ENCODE data around the gene G3BP2. TPM values are rescaled to one million over a fixed set of nuclear protein-coding genes. Genes with fewer than 3 reads are reported as not detected.
A peak's percentile ranks its signal among the peaks of the same experiment; 100 is the strongest.

Gene G3BP2
- total and polyA plus RNA-seq, 2 of the 13 experiments (the other 11 are each of a cell fraction or from before 2014, with no cell fraction given) = 51.7 to 179 TPM

DNA sequence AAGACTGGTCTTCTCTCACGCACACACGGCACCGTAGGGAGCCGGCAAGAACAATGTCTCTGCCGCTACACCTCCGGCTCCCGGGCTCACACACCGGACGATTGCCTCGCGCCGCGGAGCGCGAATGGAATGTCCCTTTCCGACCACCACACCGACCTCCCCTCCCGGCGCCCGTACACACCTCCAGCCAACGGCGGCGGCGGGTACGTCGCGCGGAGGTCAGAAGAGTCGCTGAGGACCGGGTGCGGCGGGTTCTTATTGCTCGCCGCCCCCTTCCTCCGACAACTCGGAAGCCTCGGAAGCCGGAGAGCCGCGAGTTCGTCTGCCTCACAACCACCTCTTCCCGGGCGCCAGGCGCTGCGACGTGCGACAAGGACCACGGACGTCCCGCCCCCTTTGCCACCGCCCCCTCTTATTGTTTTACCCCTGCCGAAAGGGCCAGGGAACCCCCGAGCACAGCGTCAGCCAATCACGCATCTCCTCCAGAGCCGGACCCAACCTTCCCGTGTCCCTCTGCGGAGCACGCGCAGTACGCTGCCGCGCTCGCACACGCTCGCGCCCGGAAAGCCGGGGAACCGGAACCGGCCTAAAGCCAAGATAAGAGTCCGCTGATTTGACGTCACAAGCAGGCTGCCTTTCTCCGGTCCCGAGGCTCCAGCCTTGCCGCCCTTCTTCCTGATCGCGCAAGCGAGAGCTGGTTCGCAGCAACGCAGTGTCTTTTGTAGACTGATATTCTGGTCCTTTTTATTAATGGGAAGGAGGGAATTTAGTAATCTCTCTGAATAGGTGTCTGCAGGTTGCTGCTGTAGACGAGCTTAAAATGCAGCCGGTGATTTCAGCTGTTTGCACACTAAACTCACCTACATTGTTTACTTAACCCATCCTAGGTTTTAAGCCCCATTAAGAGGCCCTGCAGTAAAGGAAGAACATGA, at the start of gene G3BP2 (continued):
- TF ChIP-seq ELF1 (CRISPR knock-in tag; IDR thresholded peaks at IDR 0.05) = peak; percentile 92
- TF ChIP-seq NR2F6 (IDR thresholded peaks at IDR 0.05) = no peak
- TF ChIP-seq NR2F6 (CRISPR knock-in tag; IDR thresholded peaks at IDR 0.05) = no peak
- TF ChIP-seq, protein P1, sequence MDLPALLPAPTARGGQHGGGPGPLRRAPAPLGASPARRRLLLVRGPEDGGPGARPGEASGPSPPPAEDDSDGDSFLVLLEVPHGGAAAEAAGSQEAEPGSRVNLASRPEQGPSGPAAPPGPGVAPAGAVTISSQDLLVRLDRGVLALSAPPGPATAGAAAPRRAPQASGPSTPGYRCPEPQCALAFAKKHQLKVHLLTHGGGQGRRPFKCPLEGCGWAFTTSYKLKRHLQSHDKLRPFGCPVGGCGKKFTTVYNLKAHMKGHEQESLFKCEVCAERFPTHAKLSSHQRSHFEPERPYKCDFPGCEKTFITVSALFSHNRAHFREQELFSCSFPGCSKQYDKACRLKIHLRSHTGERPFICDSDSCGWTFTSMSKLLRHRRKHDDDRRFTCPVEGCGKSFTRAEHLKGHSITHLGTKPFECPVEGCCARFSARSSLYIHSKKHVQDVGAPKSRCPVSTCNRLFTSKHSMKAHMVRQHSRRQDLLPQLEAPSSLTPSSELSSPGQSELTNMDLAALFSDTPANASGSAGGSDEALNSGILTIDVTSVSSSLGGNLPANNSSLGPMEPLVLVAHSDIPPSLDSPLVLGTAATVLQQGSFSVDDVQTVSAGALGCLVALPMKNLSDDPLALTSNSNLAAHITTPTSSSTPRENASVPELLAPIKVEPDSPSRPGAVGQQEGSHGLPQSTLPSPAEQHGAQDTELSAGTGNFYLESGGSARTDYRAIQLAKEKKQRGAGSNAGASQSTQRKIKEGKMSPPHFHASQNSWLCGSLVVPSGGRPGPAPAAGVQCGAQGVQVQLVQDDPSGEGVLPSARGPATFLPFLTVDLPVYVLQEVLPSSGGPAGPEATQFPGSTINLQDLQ (CRISPR knock-in tag; IDR thresholded peaks at IDR 0.05) = peak; percentile 100
- TF ChIP-seq ZBTB33 (CRISPR knock-in tag; IDR thresholded peaks at IDR 0.05) = 0 out of 2 replicates have a peak, but pooled peaks have one; percentile 8
- no peak for TF ChIP-seq PCBP2 (optimal IDR thresholded peaks at IDR 0.05; ENCODE audit: low read depth, low read length, poor library complexity, severe bottlenecking)
- no peak for TF ChIP-seq ZNF512 (CRISPR knock-in tag; IDR thresholded peaks at IDR 0.05)
- peak; percentile 93; the same call in 1 of the 2 replicates for TF ChIP-seq CENPBD1 (CRISPR knock-in tag; IDR thresholded peaks at IDR 0.05; ENCODE audit: borderline replicate concordance, low read depth)
- TF ChIP-seq NCOA2 (CRISPR knock-in tag; IDR thresholded peaks at IDR 0.05) = no peak
- TF ChIP-seq ZBTB44 (CRISPR knock-in tag; IDR thresholded peaks at IDR 0.05) = no peak
- TF ChIP-seq TBX3 (IDR thresholded peaks at IDR 0.05; ENCODE audit: borderline replicate concordance) = no peak
- peak; percentile 67; the same call in 1 of the 2 replicates for TF ChIP-seq ZFP37 (CRISPR knock-in tag; IDR thresholded peaks at IDR 0.05; ENCODE audit: borderline replicate concordance)
- TF ChIP-seq SKI (IDR thresholded peaks at IDR 0.05; ENCODE audit: partially characterized antibody) = no peak
- TF ChIP-seq ATRX (CRISPR knock-in tag; IDR thresholded peaks at IDR 0.05; ENCODE audit: borderline replicate concordance) = no peak
- TF ChIP-seq ZNF383 (CRISPR knock-in tag; IDR thresholded peaks at IDR 0.05; ENCODE audit: borderline replicate concordance) = no peak; the same call in 1 of the 2 replicates
- TF ChIP-seq, protein P2, sequence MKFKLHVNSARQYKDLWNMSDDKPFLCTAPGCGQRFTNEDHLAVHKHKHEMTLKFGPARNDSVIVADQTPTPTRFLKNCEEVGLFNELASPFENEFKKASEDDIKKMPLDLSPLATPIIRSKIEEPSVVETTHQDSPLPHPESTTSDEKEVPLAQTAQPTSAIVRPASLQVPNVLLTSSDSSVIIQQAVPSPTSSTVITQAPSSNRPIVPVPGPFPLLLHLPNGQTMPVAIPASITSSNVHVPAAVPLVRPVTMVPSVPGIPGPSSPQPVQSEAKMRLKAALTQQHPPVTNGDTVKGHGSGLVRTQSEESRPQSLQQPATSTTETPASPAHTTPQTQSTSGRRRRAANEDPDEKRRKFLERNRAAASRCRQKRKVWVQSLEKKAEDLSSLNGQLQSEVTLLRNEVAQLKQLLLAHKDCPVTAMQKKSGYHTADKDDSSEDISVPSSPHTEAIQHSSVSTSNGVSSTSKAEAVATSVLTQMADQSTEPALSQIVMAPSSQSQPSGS (CRISPR knock-in tag; IDR thresholded peaks at IDR 0.05) = no peak
- peak; percentile 50; the same call in 1 of the 2 replicates for TF ChIP-seq ZNF563 (CRISPR knock-in tag; IDR thresholded peaks at IDR 0.05)
- no peak for TF ChIP-seq ZNF251 (CRISPR knock-in tag; IDR thresholded peaks at IDR 0.05)
- 0 out of 2 replicates have a peak, but pooled peaks have one; percentile 74 for TF ChIP-seq ZNF557 (CRISPR knock-in tag; IDR thresholded peaks at IDR 0.05)

Measured in HepG2 (cell line).